Mammary epithelial cell (primary cell): Measurements from ENCODE around the gene HNRNPH3.

Experiments used
- EZH2 ChIP-seq: IDR thresholded peaks from 2 replicates; pipeline ENCODE4 v1.6.1; 2012; ENCODE audit warnings: low read length, inconsistent platforms, borderline replicate concordance
- TF ChIP-seq, protein P1 (sequence below), 2 donors: IDR thresholded peaks in 1 of 2; conservative IDR thresholded peaks in 1 of 2; 2 replicates each; pipeline ENCODE4 v1.5.1; 2011 to 2012; ENCODE audit warnings: inconsistent platforms in 2 of 2, low read length in 2 of 2, mild to moderate bottlenecking in 2 of 2, control low read depth in 1 of 2, low read depth in 1 of 2; ENCODE audit not compliant: insufficient read depth in 1 of 2; ENCODE audit errors: extremely low read depth in 1 of 2

DNA sequence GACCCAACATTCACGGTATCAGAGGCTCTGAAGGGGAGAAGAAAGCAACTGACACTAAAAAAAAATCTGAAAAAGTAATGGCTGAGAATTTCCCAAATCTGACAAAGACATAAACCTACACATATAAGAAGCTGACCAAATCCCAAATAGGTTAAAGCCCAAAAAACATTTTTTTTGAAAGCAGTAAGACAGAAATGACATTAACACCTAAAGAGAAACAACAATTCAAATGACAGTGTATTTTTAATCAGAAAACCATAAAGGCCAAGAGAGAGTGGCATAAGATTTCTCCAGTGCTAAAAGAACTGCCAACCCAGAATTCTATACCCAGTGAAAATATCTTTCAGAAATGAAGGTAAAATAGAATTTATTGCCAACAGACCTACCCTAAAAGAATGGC is 39.7 kb downstream of the HNRNPH3 start:
- TF ChIP-seq, protein P1, sequence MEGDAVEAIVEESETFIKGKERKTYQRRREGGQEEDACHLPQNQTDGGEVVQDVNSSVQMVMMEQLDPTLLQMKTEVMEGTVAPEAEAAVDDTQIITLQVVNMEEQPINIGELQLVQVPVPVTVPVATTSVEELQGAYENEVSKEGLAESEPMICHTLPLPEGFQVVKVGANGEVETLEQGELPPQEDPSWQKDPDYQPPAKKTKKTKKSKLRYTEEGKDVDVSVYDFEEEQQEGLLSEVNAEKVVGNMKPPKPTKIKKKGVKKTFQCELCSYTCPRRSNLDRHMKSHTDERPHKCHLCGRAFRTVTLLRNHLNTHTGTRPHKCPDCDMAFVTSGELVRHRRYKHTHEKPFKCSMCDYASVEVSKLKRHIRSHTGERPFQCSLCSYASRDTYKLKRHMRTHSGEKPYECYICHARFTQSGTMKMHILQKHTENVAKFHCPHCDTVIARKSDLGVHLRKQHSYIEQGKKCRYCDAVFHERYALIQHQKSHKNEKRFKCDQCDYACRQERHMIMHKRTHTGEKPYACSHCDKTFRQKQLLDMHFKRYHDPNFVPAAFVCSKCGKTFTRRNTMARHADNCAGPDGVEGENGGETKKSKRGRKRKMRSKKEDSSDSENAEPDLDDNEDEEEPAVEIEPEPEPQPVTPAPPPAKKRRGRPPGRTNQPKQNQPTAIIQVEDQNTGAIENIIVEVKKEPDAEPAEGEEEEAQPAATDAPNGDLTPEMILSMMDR (conservative IDR thresholded peaks at IDR 0.05 in 1 of 2, IDR thresholded peaks at IDR 0.05 in 1 of 2; ENCODE audit: extremely low read depth in 1 of 2, insufficient read depth in 1 of 2, low read depth in 1 of 2, low read length in 2 of 2) = no peak
- TF ChIP-seq EZH2 = no peak
